ENCODE data around the gene LGALS14.

- TF ChIP-seq CTCF (IDR thresholded peaks at IDR 0.05) (no peak), POLR2A (IDR thresholded peaks at IDR 0.05) (no peak)
Observed at GRCh38 chr19:39704181-39705044, at the start of gene LGALS14.
